ENCODE results near the gene KLHL24.

DNA sequence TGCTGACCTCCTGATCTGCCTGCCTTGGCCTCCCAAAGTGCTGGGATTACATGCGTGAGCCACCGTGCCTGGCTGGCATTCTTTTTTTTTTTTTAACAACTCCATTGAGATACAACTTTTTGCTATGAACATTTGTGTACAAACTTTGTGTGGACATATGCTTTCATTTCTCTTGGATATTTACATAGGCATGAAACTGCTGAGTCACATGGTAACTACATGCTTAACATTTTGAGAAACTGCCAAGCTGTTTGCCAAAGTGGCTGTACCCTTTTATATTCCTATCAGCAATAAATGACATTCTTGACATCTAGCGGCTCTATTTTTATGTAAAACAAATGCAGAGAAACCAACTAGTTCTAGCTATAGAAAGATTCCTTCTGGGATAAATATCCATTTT lies 53.5 kb downstream of the KLHL24 start:
- TF ChIP-seq, protein P1, sequence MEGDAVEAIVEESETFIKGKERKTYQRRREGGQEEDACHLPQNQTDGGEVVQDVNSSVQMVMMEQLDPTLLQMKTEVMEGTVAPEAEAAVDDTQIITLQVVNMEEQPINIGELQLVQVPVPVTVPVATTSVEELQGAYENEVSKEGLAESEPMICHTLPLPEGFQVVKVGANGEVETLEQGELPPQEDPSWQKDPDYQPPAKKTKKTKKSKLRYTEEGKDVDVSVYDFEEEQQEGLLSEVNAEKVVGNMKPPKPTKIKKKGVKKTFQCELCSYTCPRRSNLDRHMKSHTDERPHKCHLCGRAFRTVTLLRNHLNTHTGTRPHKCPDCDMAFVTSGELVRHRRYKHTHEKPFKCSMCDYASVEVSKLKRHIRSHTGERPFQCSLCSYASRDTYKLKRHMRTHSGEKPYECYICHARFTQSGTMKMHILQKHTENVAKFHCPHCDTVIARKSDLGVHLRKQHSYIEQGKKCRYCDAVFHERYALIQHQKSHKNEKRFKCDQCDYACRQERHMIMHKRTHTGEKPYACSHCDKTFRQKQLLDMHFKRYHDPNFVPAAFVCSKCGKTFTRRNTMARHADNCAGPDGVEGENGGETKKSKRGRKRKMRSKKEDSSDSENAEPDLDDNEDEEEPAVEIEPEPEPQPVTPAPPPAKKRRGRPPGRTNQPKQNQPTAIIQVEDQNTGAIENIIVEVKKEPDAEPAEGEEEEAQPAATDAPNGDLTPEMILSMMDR (conservative IDR thresholded peaks at IDR 0.05 in 1 of 2, IDR thresholded peaks at IDR 0.05 in 1 of 2; ENCODE audit: extremely low read depth in 1 of 2, insufficient read depth in 1 of 2, low read depth in 1 of 2, low read length in 2 of 2): no peak
- no peak for TF ChIP-seq EZH2 (IDR thresholded peaks at IDR 0.05; ENCODE audit: borderline replicate concordance, low read length)

Measured in mammary epithelial cell (primary cell).